ENCODE measurements around the gene MAP2. TPM values are rescaled to one million over a fixed set of nuclear protein-coding genes. Genes with fewer than 3 reads are reported as not detected.

MAP2 gene
- total and polyA plus RNA-seq, 2 of the 8 experiments (the other 6 are each of a cell fraction or from before 2014, with no cell fraction given), result 5.9 to 9.4 TPM

GRCh38 chr2:209763106-209763505 lies 339.3 kb downstream of the MAP2 start:
- H3K27me3 ChIP-seq (replicated peaks in 1 of 4; ENCODE audit: control insufficient read depth in 3 of 4, extremely low read depth in 1 of 4, insufficient read depth in 3 of 4, low read length in 3 of 4), result peaks cover 23 to 72% (median 47%) of the 10 kb centered on the region in 4 experiments
- FAIRE-seq, result no peak
- 79% methylated on average over 3 of the region's 3 CpGs; no CpG with 5 or more reads in 1 of the 2 experiments for WGBS, 2 experiments (ENCODE audit: extremely low coverage in 1 of 2, insufficient coverage in 1 of 2, insufficient read length in 1 of 2, insufficient replicate concordance in 2 of 2, low coverage in 1 of 2, low lambda C conversion rate in 2 of 2, missing lambda C conversion rate in 1 of 2)

More at GRCh38 chr2:209763106-209763505, 339.3 kb downstream of the MAP2 start:
- no peak overlapping the region for H2BK5ac ChIP-seq (ENCODE audit: low read depth, low read length)
- no peak overlapping the region for H3K14ac ChIP-seq (ENCODE audit: insufficient read length)
- no peak overlapping the region for H3K56ac ChIP-seq (replicated peaks; ENCODE audit: insufficient read length, low read depth, low read length)
- H3K4me1 ChIP-seq (replicated peaks in 1 of 4; ENCODE audit: control insufficient read depth in 3 of 4, insufficient read depth in 4 of 4, low read length in 3 of 4), result no peaks in the 10 kb centered on the region
- H4K91ac ChIP-seq (replicated peaks; ENCODE audit: insufficient read length, low read length), result no peak overlapping the region
- H3K23ac ChIP-seq (ENCODE audit: insufficient read length), result no peak overlapping the region
- ChIA-PET CTCF (ENCODE audit: partially characterized antibody) (interaction anchor here (1.0 to 1.4 kb wide), 2 partner anchors 8 to 23 kb away, joined by 3 read pairs; no protein-coding TSS in a partner anchor), POLR2A (ENCODE audit: partially characterized antibody) (no interaction called here)
- DNase-seq (ENCODE audit: low read depth in 1 of 2, low spot score in 2 of 2), result no peak
- TF ChIP-seq TBP (IDR thresholded peaks at IDR 0.05; ENCODE audit: low read depth, low read length) (no peak), RBBP5 (IDR thresholded peaks at IDR 0.05; ENCODE audit: borderline replicate concordance, low read depth, low read length) (no peak)
- H3K9me3 ChIP-seq (ENCODE audit: insufficient read depth in 2 of 2, low read depth in 1 of 2, low read length in 1 of 2), result no peaks in the 10 kb centered on the region; a peak in 1 of 4 replicates
- H3K9ac ChIP-seq (replicated peaks in 1 of 4; ENCODE audit: extremely low read depth in 1 of 4, low read depth in 3 of 4, low read length in 3 of 4), result no peak overlapping the region
- no peak overlapping the region for H2BK12ac ChIP-seq (ENCODE audit: low read depth, low read length)
- H4K8ac ChIP-seq (ENCODE audit: extremely low read depth, insufficient read depth, low read length), result no peak overlapping the region
- no peaks in the 10 kb centered on the region for H4K20me1 ChIP-seq (replicated peaks in 1 of 2; ENCODE audit: control insufficient read depth in 1 of 2, insufficient read depth in 2 of 2, low read length in 2 of 2)
- H3K4me3 ChIP-seq (ENCODE audit: extremely low read depth in 1 of 4, insufficient read depth in 2 of 4, low read depth in 3 of 4, low read length in 4 of 4), result no peak overlapping the region
- H2BK120ac ChIP-seq (replicated peaks; ENCODE audit: low read depth, low read length), result no peak overlapping the region
- H3K27ac ChIP-seq (ENCODE audit: low read depth, low read length), result no peak overlapping the region
- H3K79me2 ChIP-seq (ENCODE audit: control insufficient read depth in 1 of 2, insufficient read depth in 2 of 2, low read length in 2 of 2), result no peaks in the 10 kb centered on the region
- H3K18ac ChIP-seq (ENCODE audit: extremely low read depth, low read length), result no peak overlapping the region
- H3K36me3 ChIP-seq (ENCODE audit: control insufficient read depth in 2 of 4, insufficient read depth in 4 of 4, low read length in 3 of 4), result no peaks in the 10 kb centered on the region
- H2BK20ac ChIP-seq (ENCODE audit: low read length), result no peak overlapping the region
- H3K4ac ChIP-seq (replicated peaks; ENCODE audit: insufficient read length, low read depth, low read length), result no peak overlapping the region
- H2BK15ac ChIP-seq (ENCODE audit: low read length), result no peak overlapping the region
- H2AFZ ChIP-seq (ENCODE audit: low read length), result no peak overlapping the region
- H3K4me2 ChIP-seq (ENCODE audit: insufficient read depth in 1 of 2, low read depth in 2 of 2, low read length in 2 of 2), result no peak overlapping the region
- H2AK5ac ChIP-seq (ENCODE audit: low read depth, low read length), result no peak overlapping the region
- H3K79me1 ChIP-seq (ENCODE audit: low read depth, low read length), result no peaks in the 10 kb centered on the region
- H3K23me2 ChIP-seq (ENCODE audit: low read depth, low read length), result no peaks in the 10 kb centered on the region
- H4K5ac ChIP-seq (ENCODE audit: insufficient read length, low read depth, low read length), result no peak overlapping the region

Data from H1 (cell line).